ENCODE measurements around the gene EPHB1. TPM values are rescaled to one million over a fixed set of nuclear protein-coding genes. Genes with fewer than 3 reads are reported as not detected.

The EPHB1 gene
- total RNA-seq, 1 donor from 2014 or later, result 1.6 TPM

GRCh38 chr3:135235541-135235940 lies 440.5 kb downstream of the EPHB1 start:
- Histone ChIP-seq H3K36me3 (no peaks in the 10 kb centered on the region), H3K27me3 (no peaks in the 10 kb centered on the region), H3K27ac (no peak overlapping the region), H3K4me3 (no peak overlapping the region), H3K4me1 (no peaks in the 10 kb centered on the region), H3K9me3 (no peaks in the 10 kb centered on the region)
- TF ChIP-seq, protein P1, sequence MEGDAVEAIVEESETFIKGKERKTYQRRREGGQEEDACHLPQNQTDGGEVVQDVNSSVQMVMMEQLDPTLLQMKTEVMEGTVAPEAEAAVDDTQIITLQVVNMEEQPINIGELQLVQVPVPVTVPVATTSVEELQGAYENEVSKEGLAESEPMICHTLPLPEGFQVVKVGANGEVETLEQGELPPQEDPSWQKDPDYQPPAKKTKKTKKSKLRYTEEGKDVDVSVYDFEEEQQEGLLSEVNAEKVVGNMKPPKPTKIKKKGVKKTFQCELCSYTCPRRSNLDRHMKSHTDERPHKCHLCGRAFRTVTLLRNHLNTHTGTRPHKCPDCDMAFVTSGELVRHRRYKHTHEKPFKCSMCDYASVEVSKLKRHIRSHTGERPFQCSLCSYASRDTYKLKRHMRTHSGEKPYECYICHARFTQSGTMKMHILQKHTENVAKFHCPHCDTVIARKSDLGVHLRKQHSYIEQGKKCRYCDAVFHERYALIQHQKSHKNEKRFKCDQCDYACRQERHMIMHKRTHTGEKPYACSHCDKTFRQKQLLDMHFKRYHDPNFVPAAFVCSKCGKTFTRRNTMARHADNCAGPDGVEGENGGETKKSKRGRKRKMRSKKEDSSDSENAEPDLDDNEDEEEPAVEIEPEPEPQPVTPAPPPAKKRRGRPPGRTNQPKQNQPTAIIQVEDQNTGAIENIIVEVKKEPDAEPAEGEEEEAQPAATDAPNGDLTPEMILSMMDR (IDR thresholded peaks at IDR 0.05), result no peak
- intact Hi-C loops (cut with DNase I), result no loop called here
- DNase-seq (no peak), ATAC-seq (no peak)

DNA sequence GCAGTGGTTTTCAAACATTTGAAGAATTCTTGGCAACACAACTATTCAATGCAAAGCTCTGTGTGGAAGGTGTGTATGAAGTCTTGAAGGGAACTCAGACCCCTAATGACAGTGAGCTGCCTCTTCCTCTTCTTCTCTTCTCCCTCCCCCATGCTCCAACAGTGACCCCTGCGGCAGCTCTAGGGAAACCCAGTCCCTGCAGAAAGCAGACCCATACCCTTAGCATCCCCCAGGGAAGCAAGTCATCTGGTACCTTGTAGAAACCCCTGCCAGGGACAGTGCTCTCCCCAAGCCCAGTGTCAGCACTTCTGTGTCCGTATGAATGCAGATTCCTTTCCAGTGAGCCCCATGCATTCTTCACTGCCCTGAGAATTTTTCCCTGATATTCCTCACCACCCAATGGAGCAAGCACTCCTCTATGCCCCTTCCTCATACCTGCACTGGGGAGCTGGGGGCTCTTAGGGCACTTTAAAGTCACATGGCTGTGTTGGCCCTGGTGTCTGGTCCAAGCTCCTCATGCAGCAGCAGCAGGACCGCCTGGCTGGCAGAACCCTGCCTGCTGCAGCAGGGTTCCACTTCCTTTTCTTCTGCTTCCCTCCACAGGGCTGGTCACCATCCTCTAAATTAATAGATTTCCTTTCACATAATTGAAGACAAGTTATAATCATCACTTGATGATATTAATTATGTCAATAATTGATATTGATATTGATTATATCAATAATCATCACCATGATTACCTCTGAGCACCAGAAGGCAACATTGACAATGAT lies 442.5 kb downstream of the EPHB1 start:
- no peak overlapping the region for H3K27ac ChIP-seq
- H3K9me3 ChIP-seq, result no peaks in the 10 kb centered on the region
- no peak overlapping the region for H3K4me3 ChIP-seq
- H3K36me3 ChIP-seq, result no peaks in the 10 kb centered on the region
- no peaks in the 10 kb centered on the region for H3K27me3 ChIP-seq
- no peaks in the 10 kb centered on the region for H3K4me1 ChIP-seq
- DNase-seq, result no peak
- intact Hi-C loops (cut with DNase I), result no loop called here
- no peak for ATAC-seq
- TF ChIP-seq, protein P1 (IDR thresholded peaks at IDR 0.05), result no peak

GRCh38 chr3:135238236-135238830 lies 443.3 kb downstream of the EPHB1 start:
- intact Hi-C loops (cut with DNase I), result no loop called here
- Histone ChIP-seq H3K4me1 (no peaks in the 10 kb centered on the region), H3K9me3 (no peaks in the 10 kb centered on the region), H3K27me3 (no peaks in the 10 kb centered on the region), H3K36me3 (no peaks in the 10 kb centered on the region), H3K4me3 (no peak overlapping the region), H3K27ac (no peak overlapping the region)
- TF ChIP-seq, protein P1 (IDR thresholded peaks at IDR 0.05), result no peak
- ATAC-seq (no peak), DNase-seq (no peak)

DNA sequence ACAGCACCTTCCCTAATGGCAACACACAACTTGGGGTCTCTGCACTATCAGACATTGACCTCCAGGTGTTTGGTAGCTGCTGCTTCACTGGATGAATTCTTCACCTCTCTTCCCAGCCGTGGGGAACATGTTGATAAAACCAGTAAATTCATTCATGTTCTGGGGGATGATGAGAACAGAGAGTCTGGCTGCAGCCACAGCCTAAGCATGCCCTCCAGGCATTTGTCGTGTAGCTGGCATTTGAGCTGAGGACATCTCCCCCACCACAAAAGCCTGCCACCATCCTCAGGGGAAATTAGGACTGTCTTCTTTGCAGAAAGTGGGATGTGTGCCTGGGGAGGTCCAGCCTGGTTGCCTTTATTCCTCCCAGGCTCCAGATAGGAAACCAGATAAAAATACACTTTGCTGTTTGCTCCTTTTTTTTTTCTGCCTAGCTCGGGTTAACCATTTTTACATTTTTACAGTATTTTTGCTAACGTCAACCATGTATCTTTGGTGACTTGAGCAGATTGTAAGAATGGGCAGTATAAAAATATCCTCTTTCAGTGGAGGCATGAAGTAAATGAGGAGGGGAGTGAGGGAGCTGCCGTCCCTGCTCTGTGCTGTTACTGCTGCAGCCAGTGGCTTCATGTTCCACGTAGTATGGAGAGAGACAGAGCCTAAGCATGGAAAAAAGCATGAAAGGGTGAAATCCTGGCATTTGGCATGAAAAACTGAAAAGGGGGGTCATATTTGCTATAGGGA lies 444.0 kb downstream of the EPHB1 start:
- intact Hi-C loops (cut with DNase I), result no loop called here
- DNase-seq (no peak), ATAC-seq (no peak)
- no peaks in the 10 kb centered on the region for H3K9me3 ChIP-seq
- no peaks in the 10 kb centered on the region for H3K27me3 ChIP-seq
- H3K4me3 ChIP-seq, result no peak overlapping the region
- no peaks in the 10 kb centered on the region for H3K4me1 ChIP-seq
- no peak overlapping the region for H3K27ac ChIP-seq
- TF ChIP-seq, protein P1 (IDR thresholded peaks at IDR 0.05), result no peak
- no peaks in the 10 kb centered on the region for H3K36me3 ChIP-seq

GRCh38 chr3:135239615-135239884 lies 444.5 kb downstream of the EPHB1 start:
- no peak for DNase-seq
- Histone ChIP-seq H3K4me1 (no peaks in the 10 kb centered on the region), H3K4me3 (no peak overlapping the region), H3K27ac (no peak overlapping the region), H3K36me3 (no peaks in the 10 kb centered on the region), H3K9me3 (no peaks in the 10 kb centered on the region), H3K27me3 (no peaks in the 10 kb centered on the region)
- intact Hi-C loops (cut with DNase I), result no loop called here
- TF ChIP-seq, protein P1 (IDR thresholded peaks at IDR 0.05), result no peak
- no peak for ATAC-seq

Measured in upper lobe of right lung (tissue), 1 donor.